H9 (cell line): Measurements from ENCODE around the gene TMEM250. TPM values are rescaled to one million over a fixed set of nuclear protein-coding genes. Genes with fewer than 3 reads are reported as not detected.

Experiments
- DNase-seq: peaks from one replicate; pipeline ENCODE4 v3.0.0-alpha.2; 2017
- H2AFZ ChIP-seq: one replicate; pipeline ENCODE4 v1.6.1; 2013; ENCODE audit warnings: mild to moderate bottlenecking, low read length, control low read depth, moderate library complexity
- H2AK5ac ChIP-seq: 2 replicates; pipeline ENCODE4 v1.6.1; 2013; ENCODE audit warnings: low read length, control low read depth, mixed read lengths; ENCODE audit not compliant: insufficient read length
- H2BK120ac ChIP-seq: one replicate; pipeline ENCODE4 v1.6.1; 2013; ENCODE audit warnings: low read depth, mild to moderate bottlenecking, low read length, control low read depth, inconsistent platforms; ENCODE audit not compliant: poor library complexity, severe bottlenecking
- H2BK12ac ChIP-seq: 2 replicates; pipeline ENCODE4 v1.6.1; 2013; ENCODE audit warnings: low read length, control low read depth, mixed read lengths, low read depth; ENCODE audit not compliant: insufficient read length
- H2BK15ac ChIP-seq: 2 replicates; pipeline ENCODE4 v1.6.1; 2013; ENCODE audit warnings: low read depth, low read length, control low read depth
- H2BK20ac ChIP-seq: one replicate; pipeline ENCODE4 v1.6.1; 2013; ENCODE audit warnings: low read depth, mild to moderate bottlenecking, low read length, control low read depth, inconsistent platforms; ENCODE audit not compliant: poor library complexity, severe bottlenecking
- H2BK5ac ChIP-seq: 2 replicates; pipeline ENCODE4 v1.6.1; 2013; ENCODE audit warnings: low read length, control low read depth, mixed read lengths; ENCODE audit not compliant: insufficient read length
- H3K14ac ChIP-seq: 2 replicates; pipeline ENCODE4 v1.6.1; 2013; ENCODE audit warnings: low read length, control low read depth; ENCODE audit not compliant: insufficient read depth
- H3K18ac ChIP-seq: 2 replicates; pipeline ENCODE4 v1.6.1; 2013; ENCODE audit warnings: low read depth, mild to moderate bottlenecking, mixed read lengths, low read length, control low read depth; ENCODE audit not compliant: insufficient read length
- H3K23ac ChIP-seq: 2 replicates; pipeline ENCODE4 v1.6.1; 2013; ENCODE audit warnings: low read length, control low read depth, mixed read lengths, low read depth; ENCODE audit not compliant: insufficient read length
- H3K23me2 ChIP-seq: 2 replicates; pipeline ENCODE4 v1.6.1; 2013; ENCODE audit warnings: low read depth, mild to moderate bottlenecking, mixed read lengths, low read length, control low read depth; ENCODE audit not compliant: insufficient read length, poor library complexity, severe bottlenecking
- H3K27ac ChIP-seq: 2 replicates; pipeline ENCODE4 v1.5.1; 2013; ENCODE audit warnings: low read length, control low read depth, mixed read lengths, low read depth; ENCODE audit not compliant: insufficient read length
- H3K27me3 ChIP-seq: 2 replicates; pipeline ENCODE4 v1.6.1; 2013; ENCODE audit warnings: low read length, control low read depth, inconsistent platforms; ENCODE audit not compliant: insufficient read depth
- H3K4ac ChIP-seq: 2 replicates; pipeline ENCODE4 v1.6.1; 2013; ENCODE audit warnings: low read depth, mild to moderate bottlenecking, control low read depth, inconsistent platforms, low read length, moderate library complexity
- H3K4me1 ChIP-seq: 2 replicates; pipeline ENCODE4 v1.6.1; 2013; ENCODE audit warnings: low read length, control low read depth, inconsistent platforms; ENCODE audit not compliant: insufficient read depth
- H3K4me2 ChIP-seq: 2 replicates; pipeline ENCODE4 v1.6.1; 2013; ENCODE audit warnings: low read length, control low read depth, mixed read lengths; ENCODE audit not compliant: insufficient read length, insufficient read depth
- H3K56ac ChIP-seq: 2 replicates; pipeline ENCODE4 v1.6.1; 2013; ENCODE audit warnings: low read depth, mild to moderate bottlenecking, mixed read lengths, low read length, control low read depth; ENCODE audit not compliant: insufficient read length
- H3K79me1 ChIP-seq: 2 replicates; pipeline ENCODE4 v1.6.1; 2013; ENCODE audit warnings: low read depth, mild to moderate bottlenecking, moderate library complexity, low read length, control low read depth, inconsistent platforms; ENCODE audit not compliant: insufficient read depth, poor library complexity, severe bottlenecking
- H3K79me2 ChIP-seq: 2 replicates; pipeline ENCODE4 v1.6.1; 2013; ENCODE audit warnings: low read length, control low read depth, inconsistent platforms; ENCODE audit not compliant: insufficient read depth
- H3K9ac ChIP-seq: 2 replicates; pipeline ENCODE4 v1.6.1; 2013; ENCODE audit warnings: low read length, control low read depth, mixed read lengths; ENCODE audit not compliant: insufficient read length; ENCODE audit errors: extremely low read depth
- H3K9me3 ChIP-seq: one replicate; pipeline ENCODE4 v1.6.1; 2013; ENCODE audit warnings: low read depth, low read length, inconsistent platforms; ENCODE audit not compliant: control insufficient read depth
- H3T11ph ChIP-seq: one replicate; pipeline ENCODE4 v1.6.1; 2013; ENCODE audit warnings: mild to moderate bottlenecking, low read length, control low read depth, inconsistent platforms
- H4K20me1 ChIP-seq: one replicate; pipeline ENCODE4 v1.6.1; 2013; ENCODE audit not compliant: control insufficient read depth, insufficient read length, insufficient read depth
- H4K5ac ChIP-seq: 2 replicates; pipeline ENCODE4 v1.6.1; 2013; ENCODE audit warnings: low read depth, mild to moderate bottlenecking, mixed read lengths, low read length, control low read depth; ENCODE audit not compliant: insufficient read length
- H4K8ac ChIP-seq: replicated peaks from 2 replicates; pipeline ENCODE4 v1.6.1; 2013; ENCODE audit warnings: low read length, control low read depth, mixed read lengths, low read depth; ENCODE audit not compliant: insufficient read length
- H4K91ac ChIP-seq: 2 replicates; pipeline ENCODE4 v1.6.1; 2013; ENCODE audit warnings: low read depth, mild to moderate bottlenecking, moderate library complexity, mixed read lengths, low read length, control low read depth; ENCODE audit not compliant: insufficient read length
- H3K27ac Mint-ChIP-seq, 3 experiments: 2 replicates in 2 of 3; 3 replicates in 1 of 3; pipeline ENCODE4 v1.8.0; 2020 to 2021; ENCODE audit warnings: mixed read lengths in 3 of 3, mild to moderate bottlenecking in 1 of 3, moderate library complexity in 1 of 3
- H3K27me3 Mint-ChIP-seq: 2 replicates; pipeline ENCODE4 v1.8.0; 2021; ENCODE audit warnings: low read depth, mild to moderate bottlenecking, moderate library complexity, mixed read lengths
- H3K36me3 Mint-ChIP-seq, 3 experiments: 2 replicates in 2 of 3; 3 replicates in 1 of 3; pipeline ENCODE4 v1.8.0; 2020 to 2021; ENCODE audit warnings: low read depth in 3 of 3, mixed read lengths in 3 of 3; ENCODE audit not compliant: insufficient read depth in 1 of 3
- H3K4me1 Mint-ChIP-seq, 2 experiments: 2 replicates each; pipeline ENCODE4 v1.8.0; 2020; ENCODE audit warnings: mixed read lengths in 2 of 2
- H3K4me3 Mint-ChIP-seq, 2 experiments: 2 replicates in 1 of 2; 3 replicates in 1 of 2; pipeline ENCODE4 v1.8.0; 2020 to 2021; ENCODE audit warnings: mild to moderate bottlenecking in 2 of 2, mixed read lengths in 2 of 2, moderate library complexity in 1 of 2
- H3K9me3 Mint-ChIP-seq, 2 experiments: 2 replicates in 1 of 2; 3 replicates in 1 of 2; pipeline ENCODE4 v1.8.0; 2020; ENCODE audit warnings: mild to moderate bottlenecking in 2 of 2, mixed read lengths in 2 of 2, moderate library complexity in 1 of 2
- CTCF ChIP-seq: fragments of 200-600 bp; sonication (generic); conservative IDR thresholded peaks from 3 replicates; pipeline ENCODE4 v1.8.0; 2021; ENCODE audit warnings: antibody characterized with exemption, mild to moderate bottlenecking
- WGBS: extraction: QIAGEN DNeasy Blood & Tissue Kit; methylation state at CpG from one replicate; pipeline ENCODE4 v1.1.7; 2013; ENCODE audit warnings: missing lambda C conversion rate, low lambda C conversion rate, mixed read lengths; ENCODE audit not compliant: insufficient read length; ENCODE audit errors: extremely low coverage; 5-methylcytosine and 5-hydroxymethylcytosine counted together
- total RNA-seq: library from RNA; stranded (reverse); gene quantifications from 2 replicates; pipeline ENCODE4 v1.2.1, GENCODE V29; 2021

Gene TMEM250
- total RNA-seq, 1 experiment from 2014 or later, result 48.1 TPM

DNA sequence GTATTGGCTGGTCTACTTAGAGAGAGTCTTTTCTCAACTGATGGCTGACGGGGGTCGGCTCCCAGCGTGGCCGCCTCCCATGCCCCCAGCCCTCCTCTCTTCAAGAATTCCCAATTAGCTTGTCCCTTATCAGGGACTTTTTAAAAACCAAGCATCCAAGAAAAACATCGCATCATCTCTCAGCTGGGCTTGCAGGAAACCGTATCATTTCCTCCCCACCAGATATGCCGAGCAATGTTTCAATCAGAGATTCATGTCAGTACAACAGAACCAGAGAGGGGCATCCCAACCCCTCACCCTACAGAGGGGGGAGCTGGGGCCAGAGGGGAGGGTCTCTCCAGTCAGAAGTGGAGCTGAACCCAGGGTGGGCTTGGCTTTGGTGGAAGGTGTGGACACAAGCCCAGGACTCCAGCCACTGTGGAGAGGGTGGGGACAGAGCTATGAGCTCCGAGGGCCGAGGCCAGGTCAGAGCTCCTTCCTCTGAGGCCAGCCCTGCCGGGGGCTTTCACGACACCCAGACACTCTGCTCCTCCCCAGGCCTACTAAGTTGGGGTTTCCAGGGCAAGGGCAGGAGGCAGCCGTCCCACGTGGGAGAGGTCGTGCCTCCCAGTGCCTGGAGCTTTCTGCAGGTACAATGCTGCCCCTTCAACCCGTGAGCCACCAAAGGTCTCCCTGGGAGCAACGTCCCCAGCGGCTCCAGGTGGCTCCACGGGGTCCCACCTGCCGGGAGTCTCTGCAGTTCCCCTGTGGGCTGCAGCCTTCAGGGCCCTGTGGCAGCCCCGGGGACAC lies 39.0 kb upstream of the TMEM250 start:
- H3K27ac ChIP-seq, result no peak overlapping the region
- H2BK15ac ChIP-seq, result no peak overlapping the region
- no peak overlapping the region for H3K23ac ChIP-seq
- H3K79me2 ChIP-seq, result no peaks in the 10 kb centered on the region
- H4K91ac ChIP-seq, result no peak overlapping the region
- no peak overlapping the region for H2BK20ac ChIP-seq
- H3K56ac ChIP-seq, result no peak overlapping the region
- Mint-ChIP-seq H3K4me3 (no peak overlapping the region), H3K27ac (0 out of 7 replicates have a peak overlapping the region, but pooled peaks of 1 of the 3 experiments have one; percentile 57), H3K9me3 (peaks cover 0 to 3% of the 10 kb centered on the region in 2 experiments; a peak in 2 of 5 replicates), H3K36me3 (no peaks in the 10 kb centered on the region; a peak in 1 of 7 replicates), H3K27me3 (peaks cover 4% of the 10 kb centered on the region), H3K4me1 (peaks cover 10 to 19% of the 10 kb centered on the region in 2 experiments; a peak in 3 of 4 replicates)
- no peaks in the 10 kb centered on the region for H3K9me3 ChIP-seq
- no peak overlapping the region for H2AFZ ChIP-seq
- H3K4ac ChIP-seq, result no peak overlapping the region
- no peak overlapping the region for H3K18ac ChIP-seq
- H4K5ac ChIP-seq, result no peak overlapping the region
- no peaks in the 10 kb centered on the region for H3K23me2 ChIP-seq
- H2AK5ac ChIP-seq, result no peak overlapping the region
- no CpG with 5 or more reads among the region's 20 CpGs for WGBS
- no peak overlapping the region for H2BK120ac ChIP-seq
- no peak overlapping the region for H3K9ac ChIP-seq
- DNase-seq, result no peak
- H4K8ac ChIP-seq, result no peak overlapping the region
- H4K20me1 ChIP-seq, result no peaks in the 10 kb centered on the region
- no peak overlapping the region for H3K14ac ChIP-seq
- no peaks in the 10 kb centered on the region for H3K79me1 ChIP-seq
- no peak overlapping the region for H3T11ph ChIP-seq
- no peak overlapping the region for H2BK5ac ChIP-seq
- H3K4me2 ChIP-seq, result no peak overlapping the region
- no peak for TF ChIP-seq CTCF
- no peak overlapping the region for H2BK12ac ChIP-seq
- no peaks in the 10 kb centered on the region for H3K27me3 ChIP-seq
- no peaks in the 10 kb centered on the region for H3K4me1 ChIP-seq
